ENCODE measurements around the gene INSIG2. TPM values are rescaled to one million over a fixed set of nuclear protein-coding genes. Genes with fewer than 3 reads are reported as not detected.

Gene INSIG2
- total and polyA plus RNA-seq, 2 of the 4 experiments (the other 2 are of a cell fraction), result 9.1 to 11.7 TPM

DNA sequence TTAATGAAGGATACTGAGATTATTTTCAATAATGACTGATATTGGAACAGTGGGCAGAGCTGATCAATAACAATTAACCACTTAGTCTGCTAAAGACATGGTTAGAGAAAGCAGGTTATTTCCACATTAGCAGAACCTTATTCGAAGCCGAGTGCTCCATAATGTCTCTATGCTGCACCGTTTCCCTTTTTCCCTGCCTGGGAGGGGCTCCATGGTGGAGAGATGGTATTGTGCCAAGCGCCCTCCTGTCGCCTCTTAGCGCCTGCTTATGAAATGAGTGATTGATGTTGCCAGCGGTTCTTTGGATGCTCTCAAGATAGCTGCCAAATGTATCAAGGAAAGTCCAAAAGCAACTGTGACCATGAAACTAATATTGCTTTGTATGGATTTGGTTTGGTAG is 34.6 kb upstream of the INSIG2 start:
- Histone ChIP-seq H2BK15ac (ENCODE audit: low read depth, low read length) (no peak overlapping the region), H2BK20ac (ENCODE audit: low read depth, low read length) (no peak overlapping the region), H3K27me3 (ENCODE audit: control insufficient read depth, insufficient read depth, low read length) (peaks cover 32% of the 10 kb centered on the region), H2BK120ac (ENCODE audit: low read depth, low read length) (no peak overlapping the region), H2AK9ac (replicated peaks; ENCODE audit: low read depth, low read length, poor library complexity) (no peak overlapping the region), H3K9ac (ENCODE audit: low read depth, low read length) (no peak overlapping the region), H3K4me1 (ENCODE audit: control insufficient read depth, insufficient read depth, low read length) (no peaks in the 10 kb centered on the region), H3K23ac (ENCODE audit: low read depth, low read length) (no peak overlapping the region), H3K4me2 (ENCODE audit: low read depth, low read length) (no peak overlapping the region), H2AK5ac (ENCODE audit: low read depth, low read length) (no peak overlapping the region), H3K36me3 (ENCODE audit: control insufficient read depth, insufficient read depth, low read length) (no peaks in the 10 kb centered on the region), H4K20me1 (ENCODE audit: insufficient read depth, low read length) (no peaks in the 10 kb centered on the region), H2BK5ac (ENCODE audit: low read depth, low read length, poor library complexity, severe bottlenecking) (no peak overlapping the region), H3K18ac (ENCODE audit: low read depth, low read length) (no peak overlapping the region), H3K9me3 (ENCODE audit: control insufficient read depth, insufficient read depth, low read length) (no peaks in the 10 kb centered on the region), H3K79me1 (ENCODE audit: low read depth in 1 of 2, low read length in 2 of 2) (no peaks in the 10 kb centered on the region), H3K27ac (ENCODE audit: insufficient read depth, low read length) (no peak overlapping the region), H2AFZ (replicated peaks; ENCODE audit: low read length, poor library complexity) (no peak overlapping the region), H4K5ac (ENCODE audit: low read depth, low read length) (no peak overlapping the region), H3K56ac (ENCODE audit: extremely low read depth, insufficient read depth, low read length) (no peak overlapping the region), H3K9me1 (ENCODE audit: insufficient read depth, low read length) (no peaks in the 10 kb centered on the region), H3K4ac (ENCODE audit: low read depth, low read length) (no peak overlapping the region), H3K14ac (replicated peaks; ENCODE audit: low read depth, low read length) (no peak overlapping the region), H4K8ac (ENCODE audit: low read depth in 2 of 2, low read length in 2 of 2) (no peak overlapping the region), H4K91ac (ENCODE audit: insufficient read depth, low read depth, low read length) (no peak overlapping the region), H3K4me3 (ENCODE audit: insufficient read depth, low read depth, low read length) (no peak overlapping the region)
- BruUV-seq (replicated peaks), result no TSS peak
- DNase-seq (no peak), ATAC-seq (ENCODE audit: low read depth) (no peak)
- WGBS, 2 experiments (ENCODE audit: extremely low coverage in 2 of 2, insufficient read length in 1 of 2), result 20% methylated on average over 2 of the region's 7 CpGs; no CpG with 5 or more reads in 1 of the 2 experiments
- TF ChIP-seq MXI1 (IDR thresholded peaks at IDR 0.05; ENCODE audit: borderline replicate concordance, low read depth, low read length) (no peak), POLR2A (IDR thresholded peaks at IDR 0.05; ENCODE audit: low read depth, low read length) (no peak), MAZ (IDR thresholded peaks at IDR 0.05; ENCODE audit: borderline replicate concordance, low read depth, low read length) (no peak), BHLHE40 (IDR thresholded peaks at IDR 0.05; ENCODE audit: low read depth, low read length) (no peak), RFX5 (IDR thresholded peaks at IDR 0.05; ENCODE audit: low read depth, low read length) (no peak), RAD21 (IDR thresholded peaks at IDR 0.05; ENCODE audit: low read length) (no peak), CHD1 (IDR thresholded peaks at IDR 0.05; ENCODE audit: low read depth, low read length) (no peak), MAFK (IDR thresholded peaks at IDR 0.05; ENCODE audit: low read depth, low read length) (no peak), CEBPB (IDR thresholded peaks at IDR 0.05; ENCODE audit: low read depth, low read length) (no peak), RCOR1 (IDR thresholded peaks at IDR 0.05; ENCODE audit: insufficient replicate concordance, low read length) (no peak), NFE2L2 (IDR thresholded peaks at IDR 0.05; ENCODE audit: low read depth, low read length) (no peak), SMC3 (IDR thresholded peaks at IDR 0.05; ENCODE audit: low read depth, low read length) (no peak), FOS (IDR thresholded peaks at IDR 0.05; ENCODE audit: low read depth, low read length) (no peak)
- TF ChIP-seq, protein P1, sequence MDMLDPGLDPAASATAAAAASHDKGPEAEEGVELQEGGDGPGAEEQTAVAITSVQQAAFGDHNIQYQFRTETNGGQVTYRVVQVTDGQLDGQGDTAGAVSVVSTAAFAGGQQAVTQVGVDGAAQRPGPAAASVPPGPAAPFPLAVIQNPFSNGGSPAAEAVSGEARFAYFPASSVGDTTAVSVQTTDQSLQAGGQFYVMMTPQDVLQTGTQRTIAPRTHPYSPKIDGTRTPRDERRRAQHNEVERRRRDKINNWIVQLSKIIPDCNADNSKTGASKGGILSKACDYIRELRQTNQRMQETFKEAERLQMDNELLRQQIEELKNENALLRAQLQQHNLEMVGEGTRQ (IDR thresholded peaks at IDR 0.05; ENCODE audit: low read depth, low read length), result no peak
- TF ChIP-seq, protein P2, sequence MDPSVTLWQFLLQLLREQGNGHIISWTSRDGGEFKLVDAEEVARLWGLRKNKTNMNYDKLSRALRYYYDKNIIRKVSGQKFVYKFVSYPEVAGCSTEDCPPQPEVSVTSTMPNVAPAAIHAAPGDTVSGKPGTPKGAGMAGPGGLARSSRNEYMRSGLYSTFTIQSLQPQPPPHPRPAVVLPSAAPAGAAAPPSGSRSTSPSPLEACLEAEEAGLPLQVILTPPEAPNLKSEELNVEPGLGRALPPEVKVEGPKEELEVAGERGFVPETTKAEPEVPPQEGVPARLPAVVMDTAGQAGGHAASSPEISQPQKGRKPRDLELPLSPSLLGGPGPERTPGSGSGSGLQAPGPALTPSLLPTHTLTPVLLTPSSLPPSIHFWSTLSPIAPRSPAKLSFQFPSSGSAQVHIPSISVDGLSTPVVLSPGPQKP (IDR thresholded peaks at IDR 0.05; ENCODE audit: borderline replicate concordance, low read depth, low read length), result no peak
- TF ChIP-seq, protein P3, sequence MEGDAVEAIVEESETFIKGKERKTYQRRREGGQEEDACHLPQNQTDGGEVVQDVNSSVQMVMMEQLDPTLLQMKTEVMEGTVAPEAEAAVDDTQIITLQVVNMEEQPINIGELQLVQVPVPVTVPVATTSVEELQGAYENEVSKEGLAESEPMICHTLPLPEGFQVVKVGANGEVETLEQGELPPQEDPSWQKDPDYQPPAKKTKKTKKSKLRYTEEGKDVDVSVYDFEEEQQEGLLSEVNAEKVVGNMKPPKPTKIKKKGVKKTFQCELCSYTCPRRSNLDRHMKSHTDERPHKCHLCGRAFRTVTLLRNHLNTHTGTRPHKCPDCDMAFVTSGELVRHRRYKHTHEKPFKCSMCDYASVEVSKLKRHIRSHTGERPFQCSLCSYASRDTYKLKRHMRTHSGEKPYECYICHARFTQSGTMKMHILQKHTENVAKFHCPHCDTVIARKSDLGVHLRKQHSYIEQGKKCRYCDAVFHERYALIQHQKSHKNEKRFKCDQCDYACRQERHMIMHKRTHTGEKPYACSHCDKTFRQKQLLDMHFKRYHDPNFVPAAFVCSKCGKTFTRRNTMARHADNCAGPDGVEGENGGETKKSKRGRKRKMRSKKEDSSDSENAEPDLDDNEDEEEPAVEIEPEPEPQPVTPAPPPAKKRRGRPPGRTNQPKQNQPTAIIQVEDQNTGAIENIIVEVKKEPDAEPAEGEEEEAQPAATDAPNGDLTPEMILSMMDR (conservative IDR thresholded peaks at IDR 0.05; ENCODE audit: low read depth, low read length), result no peak
- in situ Hi-C loops (cut with MboI; ENCODE audit: low sequenced_read_pairs), result no loop called here
- CTCF ChIA-PET, result interaction anchor here (0.7 kb wide), 1 partner anchor 227 kb away, joined by 4 read pairs; no protein-coding TSS in a partner anchor
- dilution Hi-C loops (cut with HindIII; ENCODE audit: low sequenced_read_pairs, unreplicated experiment), result no loop called here
- intact Hi-C loops (cut with micrococcal nuclease), result no loop called here
- POLR2A ChIA-PET (ENCODE audit: unreplicated experiment), result no interaction called here
